Fibroblast of villous mesenchyme (primary cell): ENCODE data around the gene BTBD10. TPM values are rescaled to one million over a fixed set of nuclear protein-coding genes. Genes with fewer than 3 reads are reported as not detected.
"Not testable (repeated sequence)": the region's sequence is repeated elsewhere in the genome, so short reads cannot be mapped to it uniquely, and the experiment has no call there.

Source experiments
- DNase-seq: peaks from one replicate; pipeline ENCODE4 v3.0.0-alpha.2; 2010; ENCODE audit warnings: low read depth
- H3K4me3 ChIP-seq: 2 replicates; pipeline ENCODE4 v1.5.1; 2011; ENCODE audit warnings: low read depth, mild to moderate bottlenecking, low read length
- CTCF ChIP-seq: IDR thresholded peaks from 2 replicates; pipeline ENCODE4 v1.5.1; 2012; ENCODE audit warnings: low read depth, mild to moderate bottlenecking, low read length; ENCODE audit not compliant: insufficient read depth
- total RNA-seq: library from RNA; depleted of rRNA; stranded (reverse); fragments of >200 nt; gene quantifications from 2 replicates; pipeline ENCODE4 v1.2.3, GENCODE V29; 2012

Gene BTBD10
- total RNA-seq, 1 donor = 62.6 TPM

DNA sequence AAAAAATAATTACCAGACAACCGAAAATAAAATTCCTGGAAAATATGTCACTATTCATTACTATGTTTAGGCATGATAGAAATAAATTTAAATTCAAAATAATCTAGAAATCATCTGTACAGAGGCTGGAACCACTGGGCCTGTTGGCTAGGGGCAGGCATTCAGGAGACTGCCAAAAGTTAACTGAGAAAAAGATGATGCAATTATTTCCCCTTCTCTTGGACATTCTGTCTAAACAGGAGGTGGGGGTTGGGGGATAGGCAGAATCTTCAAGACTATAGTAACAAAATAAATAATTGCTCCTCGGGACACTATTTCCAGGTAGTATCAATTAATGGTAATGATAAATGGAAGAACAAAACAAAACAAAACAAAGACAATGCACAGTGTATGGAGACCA, 14.1 kb downstream of the BTBD10 start:
- no peak for TF ChIP-seq CTCF
- peak; percentile 45 for DNase-seq
- H3K4me3 ChIP-seq = no peak overlapping the region

- no peak for TF ChIP-seq CTCF
- H3K4me3 ChIP-seq = no peak overlapping the region
- DNase-seq = peak; percentile 18
Measured at GRCh38 chr11:13446444-13446843, 16.6 kb downstream of the BTBD10 start.

GRCh38 chr11:13445588-13445987, 17.4 kb downstream of the BTBD10 start:
- no peak overlapping the region for H3K4me3 ChIP-seq

DNA sequence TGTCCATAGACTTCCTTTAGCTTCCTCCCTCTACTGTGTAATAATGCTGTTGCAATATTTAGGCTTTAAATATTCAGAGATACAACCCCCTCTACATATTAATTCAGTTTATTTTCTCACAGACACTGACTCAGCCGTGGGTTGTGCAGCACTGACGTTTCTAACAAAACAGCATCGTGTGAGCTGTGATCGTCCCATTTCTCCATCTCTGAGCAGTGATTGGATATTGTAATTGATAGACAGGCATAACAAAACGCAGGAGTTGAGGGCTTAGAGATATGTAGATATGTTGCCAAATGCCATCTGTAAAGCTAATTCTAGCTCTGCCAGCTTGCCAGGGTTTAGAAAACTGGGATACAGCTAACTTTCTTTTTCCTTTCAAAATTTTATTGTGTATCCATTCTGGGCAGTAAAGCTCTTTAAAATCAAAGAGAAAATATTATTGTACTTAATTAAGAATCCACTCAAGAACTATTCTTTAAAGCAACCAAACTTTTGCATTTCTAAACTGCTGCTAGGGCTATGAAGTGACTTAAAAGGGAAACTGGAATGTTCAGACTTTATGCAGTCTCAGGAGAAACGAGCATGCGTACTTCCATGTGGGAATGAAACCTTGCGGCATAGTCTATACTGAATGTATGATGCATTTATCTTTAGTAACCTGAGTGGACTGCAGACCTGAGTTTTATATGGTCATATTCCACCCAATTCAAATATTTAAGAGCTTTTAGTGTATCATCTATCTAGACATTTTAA, 22.7 kb downstream of the BTBD10 start:
- peak; percentile 93 for DNase-seq
- TF ChIP-seq CTCF = no peak
- peak overlapping the region; percentile 43 for H3K4me3 ChIP-seq

More at GRCh38 chr11:13445588-13445987, 17.4 kb downstream of the BTBD10 start:
- TF ChIP-seq CTCF = no peak
- no peak for DNase-seq

- no peak for TF ChIP-seq CTCF
- H3K4me3 ChIP-seq = no peak overlapping the region
- DNase-seq = no peak
Measured at GRCh38 chr11:13438291-13438690, 24.7 kb downstream of the BTBD10 start.

- not testable (repeated sequence) for DNase-seq
Measured at GRCh38 chr11:13436836-13437235, 26.2 kb downstream of the BTBD10 start.

GRCh38 chr11:13434247-13435205, 28.5 kb downstream of the BTBD10 start:
- no peak for TF ChIP-seq CTCF
- H3K4me3 ChIP-seq = no peak overlapping the region
- DNase-seq = peak; percentile 23

More at GRCh38 chr11:13436836-13437235, 26.2 kb downstream of the BTBD10 start:
- not testable (repeated sequence) for H3K4me3 ChIP-seq
